ENCODE data around the gene SPRR1B.
"Not testable (repeated sequence)": the region's sequence is repeated elsewhere in the genome, so short reads cannot be mapped to it uniquely, and the experiment has no call there.

SPRR1B gene, protein sequence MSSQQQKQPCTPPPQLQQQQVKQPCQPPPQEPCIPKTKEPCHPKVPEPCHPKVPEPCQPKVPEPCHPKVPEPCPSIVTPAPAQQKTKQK

DNA sequence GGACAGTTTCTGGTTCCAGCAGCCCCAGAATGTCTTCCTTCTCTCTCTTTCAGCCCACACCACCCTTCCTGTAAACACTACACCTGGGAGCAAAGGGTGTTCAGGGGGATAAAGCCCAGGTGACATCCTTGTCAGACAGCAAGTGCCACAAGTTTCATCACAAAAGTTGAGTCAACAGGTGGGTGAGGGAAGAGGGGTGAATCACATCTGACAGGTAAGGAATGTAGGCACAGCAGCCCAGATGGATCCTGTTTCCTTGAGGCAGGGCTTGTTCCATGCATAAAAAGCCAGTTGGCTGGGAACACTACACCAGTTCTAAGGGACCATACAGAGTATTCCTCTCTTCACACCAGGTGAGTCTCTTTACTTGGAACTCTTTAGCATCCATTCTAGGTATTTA is at the start of gene SPRR1B:
TSS of gene SPRR1B (plus strand) at position 309 of the 400 bp plus-strand sequence. CDS start 1,143 bp downstream, outside the sequence.
- DNase-seq: no peak

DNA sequence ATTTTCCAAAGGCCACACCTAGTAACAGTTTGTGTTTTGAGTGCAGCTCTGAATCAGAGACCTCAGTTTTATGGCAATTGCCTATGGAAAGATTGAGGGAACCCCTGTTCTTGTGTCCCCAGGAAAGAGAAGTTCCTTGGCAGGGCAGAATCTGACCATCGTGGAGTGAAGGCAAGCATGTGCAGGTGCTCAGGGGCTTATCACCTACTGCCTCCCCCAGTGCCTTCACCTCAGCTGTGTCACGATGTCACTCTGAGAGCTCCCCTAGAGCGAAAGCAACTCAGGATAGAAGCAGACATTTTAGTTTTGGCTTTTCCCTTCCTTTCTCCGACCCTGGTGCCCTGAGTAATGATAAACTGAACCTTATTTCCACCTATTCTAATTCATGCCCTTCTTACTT is 48.9 kb upstream of the SPRR1B start:
- no peak for DNase-seq

- no peak for DNase-seq
Observed at GRCh38 chr1:152983234-152983633, 47.8 kb upstream of the SPRR1B start.

- no peak for DNase-seq
Observed at GRCh38 chr1:152983743-152984142, 47.3 kb upstream of the SPRR1B start, which contains the start of gene SPRR1A. Gene SPRR1A (plus strand): TSS chr1:152984081. CDS start chr1:152985231, 1,150 bp downstream.

DNA sequence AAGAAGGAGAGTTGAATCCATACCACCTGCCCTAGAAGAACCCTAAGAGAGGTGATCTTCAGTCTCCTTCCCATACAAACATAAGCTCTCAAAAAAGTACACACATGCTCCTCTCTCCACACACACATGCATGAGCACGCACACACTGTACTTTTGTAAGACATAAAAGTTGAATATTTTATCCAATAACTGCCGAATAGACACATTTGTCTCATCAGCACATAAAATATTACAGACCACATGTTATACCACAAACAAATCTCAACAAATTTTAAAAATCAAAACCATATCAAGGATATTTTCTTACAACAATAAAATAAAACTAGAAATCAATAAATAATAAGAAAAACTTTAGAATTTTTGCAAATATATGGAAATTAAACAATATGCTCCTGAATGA is 44.4 kb upstream of the SPRR1B start:
- no peak for DNase-seq

DNA sequence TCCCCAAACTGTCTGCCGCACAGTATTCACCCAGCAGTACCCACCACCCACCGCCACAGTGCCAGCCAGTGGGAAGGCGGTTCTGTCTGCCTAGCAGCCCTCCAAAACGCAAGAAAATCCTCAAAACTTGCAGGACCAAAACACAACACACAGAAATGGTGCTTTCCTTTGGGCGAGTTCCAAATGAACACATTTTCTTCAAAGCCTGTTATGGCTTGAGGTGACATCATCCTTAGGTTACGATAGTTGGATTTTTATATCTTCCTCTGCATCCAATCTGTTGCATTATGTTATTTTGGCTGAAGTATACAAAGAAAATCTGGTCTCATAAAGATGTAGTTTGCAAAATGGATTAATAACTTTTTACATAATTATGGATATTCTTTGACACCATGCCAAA is 37.8 kb upstream of the SPRR1B start:
- no peak for DNase-seq

- DNase-seq: no peak
Observed at GRCh38 chr1:152995842-152996241, 35.2 kb upstream of the SPRR1B start.

GRCh38 chr1:152996633-152997400 is 34.2 kb upstream of the SPRR1B start:
- no peak for DNase-seq

GRCh38 chr1:152997901-152998300 is 33.1 kb upstream of the SPRR1B start:
- no peak for DNase-seq

DNA sequence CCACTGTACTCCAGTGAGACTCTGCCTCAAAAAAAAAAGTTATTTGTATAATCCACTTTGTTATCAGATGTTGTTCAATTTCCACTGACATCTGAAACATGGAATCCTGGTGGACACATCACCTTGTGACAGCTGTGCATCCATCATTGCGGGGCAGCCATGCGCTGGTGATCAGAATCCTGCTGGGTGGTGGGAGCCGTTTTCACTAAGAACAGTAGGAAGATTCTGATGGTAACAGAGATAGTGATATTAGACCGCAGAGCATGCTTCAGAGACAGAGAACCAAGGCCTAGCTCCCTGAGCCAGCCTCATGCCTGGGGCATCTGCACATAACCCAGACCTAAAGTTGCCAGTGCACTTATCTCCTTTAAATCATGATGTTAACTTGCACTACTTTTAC is 32.5 kb upstream of the SPRR1B start:
- no peak for DNase-seq

DNA sequence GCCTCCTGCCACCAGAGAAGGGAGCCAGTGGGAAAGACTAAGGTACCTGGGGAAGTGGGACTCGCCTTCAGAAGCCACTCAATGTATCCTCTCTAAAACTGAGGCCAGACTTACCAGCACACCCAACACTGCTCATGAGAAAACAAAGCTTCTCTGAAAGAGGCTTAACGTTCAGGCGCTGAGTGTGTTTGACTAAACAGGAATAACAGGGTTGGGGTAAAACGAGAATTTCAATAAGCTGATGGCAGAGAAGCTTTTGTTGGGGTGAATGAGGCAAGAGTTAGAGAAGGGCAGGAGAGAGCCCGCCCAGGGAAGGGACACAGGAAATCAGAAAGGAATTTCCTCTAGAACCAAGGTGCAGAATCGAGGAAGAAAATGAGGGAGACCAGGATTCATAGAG is 31.2 kb upstream of the SPRR1B start:
- no peak for DNase-seq

DNA sequence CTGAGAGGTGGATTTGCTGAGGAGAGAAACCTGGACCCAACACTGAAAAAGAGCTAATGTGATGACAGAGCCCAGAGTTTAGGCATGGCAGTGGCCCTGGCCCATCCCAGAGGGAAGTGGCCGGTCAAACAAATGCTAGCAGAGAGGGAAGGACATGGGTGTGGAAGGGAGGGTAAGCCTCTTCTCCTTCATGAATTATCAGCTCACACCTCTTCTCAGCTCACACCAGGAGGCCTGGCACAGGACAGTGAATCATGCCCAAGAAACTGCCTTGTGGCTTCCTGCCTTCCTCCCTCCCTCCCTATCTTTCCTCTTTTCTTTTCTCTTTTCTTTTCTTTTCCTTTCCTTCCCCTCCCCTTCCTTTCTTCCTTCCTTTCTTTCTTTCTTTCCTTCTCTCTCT is 30.7 kb upstream of the SPRR1B start:
- DNase-seq: no peak

GRCh38 chr1:153001382-153001781 is 29.6 kb upstream of the SPRR1B start, which contains the start of gene SPRR3:
Gene SPRR3 (plus strand): TSS chr1:153001749. CDS start chr1:153003021, 1,272 bp downstream.
- DNase-seq: no peak

- DNase-seq: not testable (repeated sequence)
Observed at GRCh38 chr1:153011235-153011758, 19.7 kb upstream of the SPRR1B start.

GRCh38 chr1:153021829-153022228 is 9.2 kb upstream of the SPRR1B start:
- not testable (repeated sequence) for DNase-seq

DNA sequence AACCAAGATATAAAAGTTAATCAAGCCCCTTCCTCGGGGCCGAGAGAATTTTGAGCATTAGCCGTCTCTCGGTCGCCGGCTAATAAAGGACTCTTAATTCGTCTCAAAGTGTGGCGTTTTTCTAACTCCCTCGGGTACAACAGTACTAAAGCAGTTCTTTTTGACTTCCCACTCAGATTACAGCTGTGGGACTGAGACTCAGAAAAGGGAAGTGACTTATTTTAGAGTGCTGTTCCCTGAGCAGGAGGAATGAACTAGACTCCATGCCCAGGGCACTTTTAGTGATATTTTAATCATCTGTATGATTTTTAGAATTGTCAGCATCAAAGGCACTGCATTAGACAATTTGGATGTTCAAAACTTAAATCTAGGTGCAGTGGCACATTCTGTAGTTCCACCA is 8.7 kb upstream of the SPRR1B start:
- not testable (repeated sequence) for DNase-seq

- DNase-seq: no peak
Observed at GRCh38 chr1:153023109-153023508, 7.9 kb upstream of the SPRR1B start.

- no peak for DNase-seq
Observed at GRCh38 chr1:153024413-153024812, 6.6 kb upstream of the SPRR1B start.

GRCh38 chr1:153025797-153026196 is 5.2 kb upstream of the SPRR1B start:
- no peak for DNase-seq

DNA sequence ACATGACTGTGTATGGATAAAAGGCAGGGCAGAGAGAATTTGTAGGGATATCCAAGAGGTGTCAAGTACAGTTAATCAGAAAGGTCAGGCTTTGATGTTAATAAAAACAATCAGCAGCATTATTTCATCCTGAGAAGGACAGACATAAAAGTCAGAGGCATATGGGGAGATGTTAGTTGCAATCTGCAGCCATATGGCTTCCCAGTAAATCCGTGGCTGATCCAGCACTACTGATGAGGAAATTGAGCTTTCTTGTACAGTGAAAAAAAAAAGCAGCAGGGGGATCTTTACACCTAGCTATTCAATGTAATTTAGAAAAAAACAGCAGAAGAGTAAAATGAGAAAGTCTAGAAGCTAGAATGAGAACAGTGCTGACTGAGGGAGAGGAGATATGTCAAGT is 2.2 kb upstream of the SPRR1B start:
- no peak for DNase-seq

DNA sequence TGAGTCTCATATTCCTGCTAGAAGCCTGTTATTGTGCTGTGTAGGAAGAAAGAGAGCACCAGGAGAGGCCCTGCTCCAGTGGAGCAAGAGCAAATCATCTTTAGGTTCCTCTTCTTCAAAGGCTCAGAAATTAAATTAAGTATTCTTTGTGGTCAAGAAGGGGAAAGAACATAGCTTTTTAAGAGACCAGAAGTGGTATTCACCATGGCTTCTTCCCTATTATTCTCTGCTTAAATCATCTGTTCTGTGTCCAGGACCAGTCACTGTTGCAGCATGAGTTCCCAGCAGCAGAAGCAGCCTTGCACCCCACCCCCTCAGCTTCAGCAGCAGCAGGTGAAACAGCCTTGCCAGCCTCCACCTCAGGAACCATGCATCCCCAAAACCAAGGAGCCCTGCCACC is 1.1 kb downstream of the SPRR1B start:
- no peak for DNase-seq

DNA sequence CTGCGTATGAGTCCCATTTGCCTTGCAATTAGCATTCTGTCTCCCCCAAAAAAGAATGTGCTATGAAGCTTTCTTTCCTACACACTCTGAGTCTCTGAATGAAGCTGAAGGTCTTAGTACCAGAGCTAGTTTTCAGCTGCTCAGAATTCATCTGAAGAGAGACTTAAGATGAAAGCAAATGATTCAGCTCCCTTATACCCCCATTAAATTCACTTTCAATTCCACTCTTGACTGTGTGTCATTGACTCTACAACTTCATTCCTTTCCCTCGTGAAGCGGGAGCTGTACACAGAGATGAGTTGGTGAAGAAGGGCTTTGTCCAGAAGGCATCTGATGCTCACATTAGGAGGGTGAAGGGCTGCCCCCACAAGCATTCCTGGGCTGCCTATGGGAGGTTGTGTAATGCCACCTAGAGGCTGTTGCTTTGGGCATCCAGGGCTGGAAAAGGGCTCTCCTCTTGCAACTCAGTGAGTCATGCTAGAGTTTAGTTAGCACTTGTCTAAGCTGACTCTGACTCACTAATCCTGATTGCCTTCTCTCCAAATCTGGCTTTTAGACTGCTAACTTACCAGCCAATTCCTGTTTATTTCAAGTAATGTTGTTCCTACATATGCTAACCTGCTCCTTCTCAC is 1.8 kb downstream of the SPRR1B start:
- no peak for DNase-seq

DNA sequence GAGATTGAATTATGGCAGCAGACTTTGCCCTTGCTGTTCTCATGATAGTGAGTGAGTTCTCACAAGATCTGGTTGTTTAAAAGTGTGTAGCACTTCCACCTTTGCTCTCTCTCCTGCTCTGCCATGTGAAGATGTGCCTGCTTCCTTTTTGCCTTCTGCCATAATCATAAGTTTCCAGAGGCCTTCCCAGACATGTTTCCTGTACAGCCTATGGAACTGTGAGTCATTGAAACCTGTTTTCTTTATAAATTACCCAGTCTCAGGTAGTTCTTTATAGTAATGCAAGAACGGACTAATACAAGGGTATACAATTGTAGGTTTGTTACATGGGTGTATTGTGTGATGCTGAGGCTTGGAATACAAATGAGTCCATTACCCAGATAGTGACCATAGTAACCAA is 4.2 kb downstream of the SPRR1B start:
- no peak for DNase-seq

All from CD4-positive, alpha-beta T cell treated with Interleukin-21 for 1 hour (primary cell).